Sigmoid colon (tissue), 3 donors: ENCODE data around the gene UGT2B7.

Experiments used
- POLR2A ChIP-seq, 2 donors: fragments of 450-650 bp; IDR thresholded peaks; one replicate each; pipeline ENCODE4 v1.6.1; 2016; ENCODE audit warnings: antibody characterized with exemption in 2 of 2, mild to moderate bottlenecking in 2 of 2, moderate library complexity in 2 of 2
- TF ChIP-seq, protein P1 (sequence below), 4 experiments: fragments of 450-650 bp in 3 of 4; fragments of 200-600 bp in 1 of 4; IDR thresholded peaks; one replicate each; pipeline ENCODE4 v1.5.1; 2016 to 2019; ENCODE audit warnings: antibody characterized with exemption in 4 of 4, mild to moderate bottlenecking in 3 of 4, moderate library complexity in 2 of 4

DNA sequence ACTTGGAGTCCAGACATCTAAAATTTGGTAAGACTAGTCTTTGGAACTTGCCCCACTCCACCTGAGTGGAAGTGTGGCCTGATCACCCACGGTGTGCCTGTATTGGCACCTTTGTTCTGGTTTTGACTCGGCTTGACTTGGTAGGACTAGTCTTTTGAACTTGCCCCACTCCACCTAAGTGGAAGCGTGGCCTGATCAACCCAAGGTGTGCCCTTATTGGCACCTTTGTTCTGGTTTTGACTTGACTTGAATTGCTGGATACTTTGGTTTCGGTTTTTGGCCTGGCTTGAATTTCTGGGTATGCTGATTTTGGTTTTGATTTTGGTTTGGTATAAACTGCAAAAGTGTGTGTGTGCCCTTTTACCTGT is 44.7 kb upstream of the UGT2B7 start:
- TF ChIP-seq, protein P1, sequence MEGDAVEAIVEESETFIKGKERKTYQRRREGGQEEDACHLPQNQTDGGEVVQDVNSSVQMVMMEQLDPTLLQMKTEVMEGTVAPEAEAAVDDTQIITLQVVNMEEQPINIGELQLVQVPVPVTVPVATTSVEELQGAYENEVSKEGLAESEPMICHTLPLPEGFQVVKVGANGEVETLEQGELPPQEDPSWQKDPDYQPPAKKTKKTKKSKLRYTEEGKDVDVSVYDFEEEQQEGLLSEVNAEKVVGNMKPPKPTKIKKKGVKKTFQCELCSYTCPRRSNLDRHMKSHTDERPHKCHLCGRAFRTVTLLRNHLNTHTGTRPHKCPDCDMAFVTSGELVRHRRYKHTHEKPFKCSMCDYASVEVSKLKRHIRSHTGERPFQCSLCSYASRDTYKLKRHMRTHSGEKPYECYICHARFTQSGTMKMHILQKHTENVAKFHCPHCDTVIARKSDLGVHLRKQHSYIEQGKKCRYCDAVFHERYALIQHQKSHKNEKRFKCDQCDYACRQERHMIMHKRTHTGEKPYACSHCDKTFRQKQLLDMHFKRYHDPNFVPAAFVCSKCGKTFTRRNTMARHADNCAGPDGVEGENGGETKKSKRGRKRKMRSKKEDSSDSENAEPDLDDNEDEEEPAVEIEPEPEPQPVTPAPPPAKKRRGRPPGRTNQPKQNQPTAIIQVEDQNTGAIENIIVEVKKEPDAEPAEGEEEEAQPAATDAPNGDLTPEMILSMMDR (IDR thresholded peaks at IDR 0.05) = no peak
- TF ChIP-seq POLR2A (IDR thresholded peaks at IDR 0.05) = no peak
